NCI-H2081 treated with DMSO at 0.1 percent for 48 hours (cell line): ENCODE measurements around the gene TFR2.

Experiments used
- DNase-seq: peaks from one replicate; lab custom pipeline; 2025; lab: John Stamatoyannopoulos, UW

The TFR2 gene

DNA sequence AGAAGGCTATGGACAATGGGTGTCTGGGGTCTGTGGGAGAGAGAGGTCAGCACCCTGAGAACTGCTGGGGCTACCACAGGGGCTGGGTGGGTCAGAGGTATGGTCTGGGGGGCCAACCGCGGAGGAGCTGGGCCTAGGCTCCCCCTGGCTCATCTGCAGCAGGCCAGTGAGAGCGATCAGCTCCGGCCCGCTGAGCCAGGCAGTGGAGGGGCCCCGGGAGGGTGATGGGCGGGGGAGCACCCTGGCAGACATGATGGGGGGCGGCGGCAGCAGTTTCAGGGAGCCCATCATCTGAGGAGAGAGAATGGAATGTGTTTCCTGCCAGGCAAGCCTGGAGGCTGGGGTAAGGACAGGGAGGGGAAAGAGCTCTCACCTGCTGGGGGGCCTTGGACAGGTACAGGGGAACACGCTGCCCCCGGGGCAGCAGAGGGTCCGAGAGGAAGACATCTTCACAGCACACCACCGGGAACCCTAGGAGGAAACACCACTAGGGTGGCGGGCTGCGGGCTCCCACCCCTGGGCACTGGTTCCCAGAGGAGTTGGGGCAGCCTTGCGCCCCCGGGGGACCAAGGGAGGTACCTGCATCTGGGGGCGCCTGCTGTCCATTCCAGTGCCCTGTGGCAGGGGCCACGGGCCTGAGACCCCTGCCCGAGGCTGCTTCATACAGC lies 68.9 kb downstream of the TFR2 start:
- DNase-seq: no peak

DNA sequence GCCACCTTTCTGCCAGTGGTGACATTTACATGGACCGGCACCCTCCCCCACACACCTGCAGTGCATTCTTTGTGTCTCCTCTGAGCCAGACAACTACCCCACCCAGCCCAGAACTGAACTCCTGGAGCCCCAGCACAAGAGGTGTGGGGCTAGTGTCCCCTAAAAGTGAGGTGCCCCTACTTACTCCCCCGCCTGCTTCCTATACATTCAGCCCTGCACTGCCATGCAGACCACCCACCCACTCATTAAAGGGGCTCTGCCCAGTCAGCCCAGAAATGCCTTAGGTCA lies 69.6 kb downstream of the TFR2 start:
- no peak for DNase-seq

DNA sequence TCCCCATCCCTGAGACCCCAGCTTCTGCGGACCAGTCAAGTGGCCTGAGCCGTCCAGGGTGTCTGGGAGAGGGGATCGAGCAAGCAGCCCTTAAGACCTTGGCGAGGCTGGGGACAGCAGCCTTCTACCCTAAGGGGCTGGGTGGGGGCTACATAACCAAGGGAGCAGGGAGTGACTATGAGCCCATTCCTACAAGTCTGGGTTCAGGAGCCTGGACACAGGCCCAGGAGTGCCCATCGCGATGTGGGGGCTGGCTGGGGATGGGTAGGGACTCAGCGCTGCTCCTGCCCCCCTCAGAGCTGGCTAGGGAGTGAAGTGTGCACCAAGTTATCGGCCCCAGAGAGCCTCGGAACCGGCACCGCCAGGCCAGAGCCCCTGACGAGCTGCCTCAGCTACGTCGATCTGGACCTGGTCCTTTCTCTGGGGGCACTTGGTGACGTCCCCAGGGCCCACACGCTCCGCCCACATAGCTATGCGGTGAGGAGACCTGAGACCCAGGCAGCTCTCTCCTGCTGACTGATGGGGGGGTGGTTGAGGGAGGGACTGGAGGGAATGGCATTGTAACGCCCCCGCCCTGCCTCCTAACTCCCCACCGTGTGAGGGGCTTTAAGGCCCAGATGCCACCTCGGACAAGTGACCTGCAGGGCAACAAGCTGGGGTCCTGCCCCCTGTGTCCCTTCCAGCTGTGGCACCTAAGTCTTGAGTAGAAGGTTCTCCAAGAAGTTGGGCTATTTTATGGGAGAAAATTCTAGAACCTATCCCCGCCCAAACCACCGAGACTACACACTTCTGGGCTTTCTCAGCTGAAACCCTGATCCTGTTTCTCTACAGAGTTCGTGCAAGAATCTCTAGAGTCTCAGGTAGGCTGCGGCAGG lies 70.2 kb downstream of the TFR2 start:
- no peak for DNase-seq
